ENCODE results near the gene LCE1A. TPM values are rescaled to one million over a fixed set of nuclear protein-coding genes. Genes with fewer than 3 reads are reported as not detected.

The LCE1A gene
- total and polyA plus RNA-seq, 2 of the 8 experiments (the other 6 are each of a cell fraction or from before 2014, with no cell fraction given): not detected

GRCh38 chr1:152796421-152796820 lies 30.9 kb upstream of the LCE1A start, which contains the start of gene LCE1D:
Gene LCE1D, plus strand, starts transcription at chr1:152796721. Its CDS starts 1,074 bp downstream, at chr1:152797795.
- CTCF ChIA-PET (ENCODE audit: partially characterized antibody): interaction anchor here (0.6 kb wide), 1 partner anchor 424 kb away, joined by 3 read pairs; no protein-coding TSS in a partner anchor
- H3K79me2 ChIP-seq (ENCODE audit: control insufficient read depth in 1 of 2, insufficient read depth in 2 of 2, low read length in 2 of 2): no peaks in the 10 kb centered on the region
- no peak within 1 kb of the TSS for H2BK12ac ChIP-seq (ENCODE audit: low read depth, low read length)
- TF ChIP-seq EGR1 (IDR thresholded peaks at IDR 0.05; ENCODE audit: borderline replicate concordance, low read depth, low read length) (no peak), KDM4A (IDR thresholded peaks at IDR 0.05; ENCODE audit: low read depth, low read length, severe bottlenecking) (no peak), PHF8 (conservative IDR thresholded peaks at IDR 0.05; ENCODE audit: low read depth, low read length) (no peak), KDM5A (IDR thresholded peaks at IDR 0.05; ENCODE audit: low read length) (no peak), ATF3 (IDR thresholded peaks at IDR 0.05; ENCODE audit: insufficient read depth, low read depth, low read length) (no peak), SP2 (IDR thresholded peaks at IDR 0.05; ENCODE audit: low read length) (no peak), EP300 (IDR thresholded peaks at IDR 0.05; ENCODE audit: borderline replicate concordance in 1 of 2, low read depth in 2 of 2, low read length in 2 of 2) (no peak), CEBPB (IDR thresholded peaks at IDR 0.05; ENCODE audit: low read depth, low read length) (no peak), JUN (IDR thresholded peaks at IDR 0.05; ENCODE audit: low read depth, low read length) (no peak)
- TF ChIP-seq, protein P1, sequence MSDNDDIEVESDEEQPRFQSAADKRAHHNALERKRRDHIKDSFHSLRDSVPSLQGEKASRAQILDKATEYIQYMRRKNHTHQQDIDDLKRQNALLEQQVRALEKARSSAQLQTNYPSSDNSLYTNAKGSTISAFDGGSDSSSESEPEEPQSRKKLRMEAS (IDR thresholded peaks at IDR 0.05): no peak
- TF ChIP-seq, protein P2, sequence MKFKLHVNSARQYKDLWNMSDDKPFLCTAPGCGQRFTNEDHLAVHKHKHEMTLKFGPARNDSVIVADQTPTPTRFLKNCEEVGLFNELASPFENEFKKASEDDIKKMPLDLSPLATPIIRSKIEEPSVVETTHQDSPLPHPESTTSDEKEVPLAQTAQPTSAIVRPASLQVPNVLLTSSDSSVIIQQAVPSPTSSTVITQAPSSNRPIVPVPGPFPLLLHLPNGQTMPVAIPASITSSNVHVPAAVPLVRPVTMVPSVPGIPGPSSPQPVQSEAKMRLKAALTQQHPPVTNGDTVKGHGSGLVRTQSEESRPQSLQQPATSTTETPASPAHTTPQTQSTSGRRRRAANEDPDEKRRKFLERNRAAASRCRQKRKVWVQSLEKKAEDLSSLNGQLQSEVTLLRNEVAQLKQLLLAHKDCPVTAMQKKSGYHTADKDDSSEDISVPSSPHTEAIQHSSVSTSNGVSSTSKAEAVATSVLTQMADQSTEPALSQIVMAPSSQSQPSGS (IDR thresholded peaks at IDR 0.05; ENCODE audit: low read length): no peak

More at GRCh38 chr1:152796421-152796820, 30.9 kb upstream of the LCE1A start, which contains the start of gene LCE1D:
- Histone ChIP-seq H2BK15ac (ENCODE audit: low read length) (no peak within 1 kb of the TSS), H3K4me3 (ENCODE audit: extremely low read depth in 1 of 4, insufficient read depth in 2 of 4, low read depth in 3 of 4, low read length in 4 of 4) (no peak within 1 kb of the TSS), H3K23me2 (ENCODE audit: low read depth, low read length) (no peaks in the 10 kb centered on the region), H4K20me1 (replicated peaks in 1 of 2; ENCODE audit: control insufficient read depth in 1 of 2, insufficient read depth in 2 of 2, low read length in 2 of 2) (no peaks in the 10 kb centered on the region), H4K5ac (ENCODE audit: insufficient read length, low read depth, low read length) (no peak within 1 kb of the TSS), H3K4ac (replicated peaks; ENCODE audit: insufficient read length, low read depth, low read length) (no peak within 1 kb of the TSS), H3K27ac (ENCODE audit: low read depth, low read length) (no peak within 1 kb of the TSS), H3K27me3 (replicated peaks in 1 of 4; ENCODE audit: control insufficient read depth in 3 of 4, extremely low read depth in 1 of 4, insufficient read depth in 3 of 4, low read length in 3 of 4) (no peaks in the 10 kb centered on the region), H3K36me3 (ENCODE audit: control insufficient read depth in 2 of 4, insufficient read depth in 4 of 4, low read length in 3 of 4) (no peaks in the 10 kb centered on the region), H3K4me2 (ENCODE audit: insufficient read depth in 1 of 2, low read depth in 2 of 2, low read length in 2 of 2) (no peak within 1 kb of the TSS), H2BK5ac (ENCODE audit: low read depth, low read length) (no peak within 1 kb of the TSS), H2AK5ac (ENCODE audit: low read depth, low read length) (no peak within 1 kb of the TSS), H3K9me3 (ENCODE audit: insufficient read depth in 2 of 2, low read depth in 1 of 2, low read length in 1 of 2) (peaks cover 25 to 47% of the 10 kb centered on the region in 2 experiments), H3K4me1 (replicated peaks in 1 of 4; ENCODE audit: control insufficient read depth in 3 of 4, insufficient read depth in 4 of 4, low read length in 3 of 4) (no peaks in the 10 kb centered on the region), H3K79me1 (ENCODE audit: low read depth, low read length) (no peaks in the 10 kb centered on the region), H4K8ac (ENCODE audit: extremely low read depth, insufficient read depth, low read length) (no peak within 1 kb of the TSS), H2AFZ (ENCODE audit: low read length) (no peak within 1 kb of the TSS), H2BK20ac (ENCODE audit: low read length) (no peak within 1 kb of the TSS), H3K56ac (replicated peaks; ENCODE audit: insufficient read length, low read depth, low read length) (no peak within 1 kb of the TSS), H3K18ac (ENCODE audit: extremely low read depth, low read length) (no peak within 1 kb of the TSS), H3K9ac (replicated peaks in 1 of 4; ENCODE audit: extremely low read depth in 1 of 4, low read depth in 3 of 4, low read length in 3 of 4) (no peak within 1 kb of the TSS), H3K14ac (ENCODE audit: insufficient read length) (no peak within 1 kb of the TSS), H3K23ac (ENCODE audit: insufficient read length) (no peak within 1 kb of the TSS), H2BK120ac (replicated peaks; ENCODE audit: low read depth, low read length) (no peak within 1 kb of the TSS), H4K91ac (replicated peaks; ENCODE audit: insufficient read length, low read length) (no peak within 1 kb of the TSS)
- DNase-seq (ENCODE audit: low read depth in 1 of 2, low spot score in 2 of 2) (no peak), FAIRE-seq (no peak)
- POLR2A ChIA-PET (ENCODE audit: partially characterized antibody): no interaction called here
- WGBS, 2 experiments (ENCODE audit: extremely low coverage in 1 of 2, insufficient coverage in 1 of 2, insufficient read length in 1 of 2, insufficient replicate concordance in 2 of 2, low coverage in 1 of 2, low lambda C conversion rate in 2 of 2, missing lambda C conversion rate in 1 of 2): no CpG with 5 or more reads among the region's 3 CpGs
